Measurements from ENCODE around the gene EXT2. TPM values are rescaled to one million over a fixed set of nuclear protein-coding genes. Genes with fewer than 3 reads are reported as not detected.

The EXT2 gene
- total and polyA plus RNA-seq, 3 donors from 2014 or later, result 47.5 to 71.2 (median 60.9) TPM

DNA sequence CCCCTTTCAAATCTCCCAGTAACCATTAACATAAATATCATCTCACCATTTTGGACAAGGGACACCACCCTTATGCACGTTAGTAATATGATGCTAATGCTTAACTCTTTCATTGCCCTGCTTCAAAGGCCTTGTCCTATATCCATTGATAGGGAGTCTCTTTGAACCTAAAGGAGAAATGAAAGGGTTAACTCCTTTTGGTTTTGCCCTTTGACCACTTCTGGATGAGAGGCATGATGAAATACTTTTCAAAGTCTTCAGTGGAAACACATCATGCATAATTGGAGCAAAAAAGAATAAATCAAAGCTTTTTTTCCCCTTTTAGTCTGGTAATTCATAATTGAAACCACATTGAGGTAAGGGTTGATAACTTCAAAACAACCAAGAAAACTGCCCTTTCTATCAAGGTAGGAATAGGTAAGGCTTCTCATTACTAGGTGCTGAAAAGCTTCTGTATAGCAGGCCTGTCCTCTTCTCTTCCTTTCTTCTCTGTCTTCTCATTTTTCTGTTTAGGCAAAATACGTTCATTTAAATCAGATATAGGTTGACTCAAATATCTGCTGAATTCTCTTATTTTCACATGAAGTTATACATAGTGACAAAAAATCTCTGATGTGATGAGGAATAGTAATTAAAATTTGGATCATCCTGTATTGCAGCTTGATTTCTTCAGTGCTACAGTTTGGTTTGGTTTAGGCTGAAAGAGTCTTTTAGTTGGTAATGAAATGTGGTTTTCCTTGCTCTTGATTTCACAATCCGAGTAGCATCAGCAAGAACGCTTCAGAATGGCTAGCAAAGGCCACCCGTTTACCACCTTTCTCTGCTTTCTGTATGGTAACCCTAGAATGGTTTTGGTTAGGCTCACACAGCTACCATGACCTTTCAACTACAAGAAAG, 94.8 kb downstream of the EXT2 start:
- 79 to 90% methylated on average over 5 of the region's 5 CpGs for WGBS, 2 donors
- H3K4me1 ChIP-seq, result no peaks in the 10 kb centered on the region
- no peak overlapping the region for H3K4me3 ChIP-seq
- H3K36me3 ChIP-seq (ENCODE audit: low read depth, missing control alignments), result no peaks in the 10 kb centered on the region
- TF ChIP-seq, protein P1, sequence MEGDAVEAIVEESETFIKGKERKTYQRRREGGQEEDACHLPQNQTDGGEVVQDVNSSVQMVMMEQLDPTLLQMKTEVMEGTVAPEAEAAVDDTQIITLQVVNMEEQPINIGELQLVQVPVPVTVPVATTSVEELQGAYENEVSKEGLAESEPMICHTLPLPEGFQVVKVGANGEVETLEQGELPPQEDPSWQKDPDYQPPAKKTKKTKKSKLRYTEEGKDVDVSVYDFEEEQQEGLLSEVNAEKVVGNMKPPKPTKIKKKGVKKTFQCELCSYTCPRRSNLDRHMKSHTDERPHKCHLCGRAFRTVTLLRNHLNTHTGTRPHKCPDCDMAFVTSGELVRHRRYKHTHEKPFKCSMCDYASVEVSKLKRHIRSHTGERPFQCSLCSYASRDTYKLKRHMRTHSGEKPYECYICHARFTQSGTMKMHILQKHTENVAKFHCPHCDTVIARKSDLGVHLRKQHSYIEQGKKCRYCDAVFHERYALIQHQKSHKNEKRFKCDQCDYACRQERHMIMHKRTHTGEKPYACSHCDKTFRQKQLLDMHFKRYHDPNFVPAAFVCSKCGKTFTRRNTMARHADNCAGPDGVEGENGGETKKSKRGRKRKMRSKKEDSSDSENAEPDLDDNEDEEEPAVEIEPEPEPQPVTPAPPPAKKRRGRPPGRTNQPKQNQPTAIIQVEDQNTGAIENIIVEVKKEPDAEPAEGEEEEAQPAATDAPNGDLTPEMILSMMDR (IDR thresholded peaks at IDR 0.05), result no peak
- TF ChIP-seq POLR2A (IDR thresholded peaks at IDR 0.05), result no peak
- no peak for DNase-seq
- intact Hi-C loops (cut with DNase I; ENCODE audit: low total_unique reads), result no loop called here
- H3K27ac ChIP-seq, result no peak overlapping the region
- no peaks in the 10 kb centered on the region for H3K27me3 ChIP-seq
- no peaks in the 10 kb centered on the region for H3K9me3 ChIP-seq

DNA sequence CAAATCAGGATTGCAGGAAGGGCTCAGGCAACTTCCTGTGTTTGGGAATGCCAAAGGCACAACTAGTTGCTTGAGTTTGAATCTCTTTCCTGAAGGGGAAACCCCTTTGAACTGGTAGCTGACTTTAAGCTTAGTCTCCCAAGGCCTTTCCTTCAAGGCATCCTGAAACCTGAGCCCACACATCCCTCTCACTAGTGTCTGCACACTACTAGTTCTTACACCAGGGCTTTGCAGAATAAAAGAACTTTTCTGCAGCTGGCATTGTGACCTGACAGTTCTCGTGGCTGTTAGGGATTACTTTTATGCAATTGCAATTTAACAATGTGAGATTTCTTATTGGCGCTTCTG, 95.4 kb downstream of the EXT2 start:
- no peaks in the 10 kb centered on the region for H3K9me3 ChIP-seq
- intact Hi-C loops (cut with DNase I; ENCODE audit: low total_unique reads), result no loop called here
- no peaks in the 10 kb centered on the region for H3K36me3 ChIP-seq (ENCODE audit: low read depth, missing control alignments)
- no peak overlapping the region for H3K27ac ChIP-seq
- H3K4me3 ChIP-seq, result no peak overlapping the region
- DNase-seq, result no peak
- H3K27me3 ChIP-seq, result no peaks in the 10 kb centered on the region
- 93% methylated on average over 2 of the region's 2 CpGs for whole genome bisulfite sequencing, 2 donors
- no peaks in the 10 kb centered on the region for H3K4me1 ChIP-seq
- TF ChIP-seq, protein P1 (IDR thresholded peaks at IDR 0.05), result no peak
- TF ChIP-seq POLR2A (IDR thresholded peaks at IDR 0.05), result no peak

DNA sequence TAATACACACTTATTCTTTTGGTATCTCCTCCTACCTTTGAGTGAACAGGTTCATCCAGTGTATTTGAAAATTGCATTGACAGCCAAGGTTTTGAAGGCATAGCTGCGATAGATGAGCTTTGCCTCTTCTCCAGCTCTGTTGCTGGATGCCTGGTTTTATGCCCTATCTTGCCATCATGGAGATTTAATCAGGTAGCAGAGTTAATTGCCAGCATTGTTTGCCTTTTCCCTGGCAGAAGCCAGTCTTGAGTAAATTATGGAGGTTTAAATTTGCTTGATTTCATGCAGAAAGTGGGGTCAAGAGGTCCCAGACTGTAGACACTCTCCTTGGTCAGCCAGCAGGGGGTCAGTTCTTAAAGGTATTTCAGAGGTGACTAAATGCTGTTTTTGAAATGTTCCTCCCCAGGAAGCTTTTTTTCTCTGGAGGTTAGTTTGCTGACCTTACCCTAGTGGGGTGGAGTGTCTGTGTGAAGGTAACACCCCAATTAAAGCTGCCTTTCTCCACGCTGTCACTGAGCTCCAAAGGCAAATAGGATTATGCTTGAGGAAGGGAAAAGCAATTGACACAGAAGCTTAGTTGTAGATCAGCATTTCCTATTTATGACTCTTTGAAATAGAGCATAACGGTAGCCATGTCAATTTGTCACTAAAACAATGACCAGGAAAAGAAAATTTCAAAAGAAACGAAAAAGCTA, 96.0 kb downstream of the EXT2 start:
- WGBS, 2 donors, result 89 to 94% methylated on average over 4 of the region's 4 CpGs
- no peaks in the 10 kb centered on the region for H3K4me1 ChIP-seq
- no peak overlapping the region for H3K4me3 ChIP-seq
- H3K36me3 ChIP-seq (ENCODE audit: low read depth, missing control alignments), result no peaks in the 10 kb centered on the region
- intact Hi-C loops (cut with DNase I; ENCODE audit: low total_unique reads), result no loop called here
- no peaks in the 10 kb centered on the region for H3K9me3 ChIP-seq
- no peaks in the 10 kb centered on the region for H3K27me3 ChIP-seq
- H3K27ac ChIP-seq, result no peak overlapping the region
- TF ChIP-seq, protein P1 (IDR thresholded peaks at IDR 0.05), result no peak
- DNase-seq, result no peak

DNA sequence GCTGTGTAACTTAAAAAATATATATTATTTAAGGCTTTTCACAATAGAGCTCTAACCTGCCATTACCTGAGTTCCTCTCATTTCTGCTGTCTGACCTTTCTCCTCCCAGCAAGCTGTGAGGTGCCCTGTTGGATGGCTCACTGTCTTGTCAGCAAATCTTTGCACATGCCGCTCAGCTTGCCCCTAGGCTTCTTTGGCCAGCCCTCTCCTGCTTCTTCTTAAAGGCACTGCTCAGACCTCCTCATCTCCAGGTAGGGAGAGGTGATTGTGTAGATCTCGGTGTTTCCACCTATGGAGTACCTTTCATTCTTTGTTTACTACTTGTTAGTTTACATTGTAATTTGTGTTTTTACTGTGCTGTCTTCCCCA, 96.5 kb downstream of the EXT2 start:
- intact Hi-C loops (cut with DNase I; ENCODE audit: low total_unique reads), result no loop called here
- TF ChIP-seq, protein P1 (IDR thresholded peaks at IDR 0.05), result no peak
- TF ChIP-seq POLR2A (IDR thresholded peaks at IDR 0.05), result no peak
- H3K36me3 ChIP-seq (ENCODE audit: low read depth, missing control alignments), result no peaks in the 10 kb centered on the region
- 90 to 95% methylated on average over 2 of the region's 2 CpGs for WGBS, 2 donors
- no peak overlapping the region for H3K4me3 ChIP-seq
- H3K4me1 ChIP-seq, result no peaks in the 10 kb centered on the region
- no peak overlapping the region for H3K27ac ChIP-seq
- no peaks in the 10 kb centered on the region for H3K27me3 ChIP-seq
- no peaks in the 10 kb centered on the region for H3K9me3 ChIP-seq
- no peak for DNase-seq

Measured in testis (tissue), 3 donors.